HepG2 (cell line): ENCODE results near the gene RINL. TPM values are rescaled to one million over a fixed set of nuclear protein-coding genes. Genes with fewer than 3 reads are reported as not detected.

ENCODE experiments used
- ATAC-seq: fragments of 200-7000 bp; cut with Tn5 transposase; 3 replicates; pipeline ENCODE4 v1.9.1; 2020; ENCODE audit warnings: mild to moderate bottlenecking, moderate library complexity
- BruUV-seq: library from RNA; stranded (reverse); fragments of 400-500 nt; replicated peaks from 2 replicates; lab custom pipeline; 2021; lab: Mats Ljungman, UMichigan
- CTCF ChIA-PET: fragments of 300-600 bp; formaldehyde crosslinking; extraction: SDS; loops from one replicate; lab custom pipeline; 2021; ENCODE audit warnings: low total read pairs, inconsistent platforms, low intra/inter-chr PET ratio; lab: Yijun Ruan, JAX
- POLR2A ChIA-PET: fragments of 350-600 bp; sonication (Branson Sonifier 250); formaldehyde crosslinking; loops from one replicate; lab custom pipeline; 2020; ENCODE audit warnings: antibody characterized with exemption, inconsistent platforms; lab: Yijun Ruan, JAX
- DNase-seq: peaks from one replicate; pipeline ENCODE4 v3.0.0-alpha.2; 2015; ENCODE audit warnings: low spot score
- FAIRE-seq: peaks from 3 replicates; lab custom pipeline; 2011; peaks lifted over from hg19 to GRCh38; lab: Jason Lieb, UNC
- H2AFZ ChIP-seq: one replicate; pipeline ENCODE4 v1.6.1; 2011; ENCODE audit warnings: low read length, inconsistent platforms
- H3K27ac ChIP-seq: fragments of 300-600 bp; 3 replicates; pipeline ENCODE4 v1.8.0; 2011; ENCODE audit warnings: mixed run types, mild to moderate bottlenecking, mixed read lengths, low read length, inconsistent platforms; ENCODE audit not compliant: insufficient read depth; ENCODE audit errors: extremely low read length
- H3K27me3 ChIP-seq, 2 experiments: fragments of 200-600 bp in 1 of 2; 2 replicates in 1 of 2; 3 replicates in 1 of 2; pipeline versions ENCODE4 v1.6.0 to v1.8.0; 2011; ENCODE audit warnings: low read length in 2 of 2, mild to moderate bottlenecking in 2 of 2, moderate library complexity in 2 of 2, inconsistent platforms in 1 of 2; ENCODE audit not compliant: insufficient read depth in 2 of 2, control insufficient read depth in 1 of 2
- H3K36me3 ChIP-seq, 2 experiments: fragments of 200-600 bp in 1 of 2; replicated peaks in 1 of 2; 2 replicates in 1 of 2; 3 replicates in 1 of 2; pipeline versions ENCODE4 v1.5.1 to v1.8.0; 2011; ENCODE audit warnings: low read length in 2 of 2, inconsistent platforms in 1 of 2; ENCODE audit not compliant: insufficient read depth in 2 of 2, control insufficient read depth in 1 of 2
- H3K4me1 ChIP-seq: 2 replicates; pipeline ENCODE4 v1.5.1; 2012; ENCODE audit warnings: low read length, inconsistent platforms; ENCODE audit not compliant: insufficient read depth
- H3K4me2 ChIP-seq: 2 replicates; pipeline ENCODE4 v1.6.0; 2011; ENCODE audit warnings: low read depth, low read length, inconsistent platforms
- H3K4me3 ChIP-seq, 3 experiments: fragments of 200-600 bp in 1 of 3; sonication (generic), shearing (Covaris generic) in 1 of 3; replicated peaks in 1 of 3; 2 replicates each; pipeline ENCODE4 v1.5.1; 2011 to 2016; ENCODE audit warnings: low read length in 3 of 3, inconsistent platforms in 2 of 3, low read depth in 2 of 3, mild to moderate bottlenecking in 2 of 3, control low read depth in 1 of 3, mixed read lengths in 1 of 3; ENCODE audit not compliant: insufficient read depth in 1 of 3
- H3K79me2 ChIP-seq: one replicate; pipeline ENCODE4 v1.6.1; 2011; ENCODE audit warnings: low read length, inconsistent platforms; ENCODE audit not compliant: insufficient read depth
- H3K9ac ChIP-seq: 2 replicates; pipeline ENCODE4 v1.6.0; 2011; ENCODE audit warnings: mild to moderate bottlenecking, low read depth, low read length, inconsistent platforms; ENCODE audit not compliant: insufficient read depth
- H3K9me3 ChIP-seq: 2 replicates; pipeline ENCODE4 v1.5.1; 2012; ENCODE audit warnings: mild to moderate bottlenecking, low read length
- H4K20me1 ChIP-seq: 2 replicates; pipeline ENCODE4 v1.6.0; 2011; ENCODE audit warnings: inconsistent platforms, mild to moderate bottlenecking, low read length, moderate library complexity; ENCODE audit not compliant: insufficient read depth
- ATRX ChIP-seq: sonication (generic); formaldehyde crosslinking; IDR thresholded peaks from 2 replicates; pipeline ENCODE4 v1.4.0; 2020; ENCODE audit warnings: missing genetic modification reagents, borderline replicate concordance
- GABPB1 ChIP-seq: IDR thresholded peaks from 2 replicates; pipeline ENCODE4 v1.6.1; 2016; ENCODE audit warnings: mild to moderate bottlenecking, missing genetic modification reagents, moderate library complexity, missing compliant biosample characterization
- SMARCE1 ChIP-seq: fragments of 450-650 bp; IDR thresholded peaks from 2 replicates; pipeline ENCODE4 v1.6.1; 2017; ENCODE audit warnings: borderline replicate concordance
- SMYD3 ChIP-seq: sonication (generic); formaldehyde crosslinking; IDR thresholded peaks from 2 replicates; pipeline ENCODE4 v1.8.1; 2023; ENCODE audit warnings: mild to moderate bottlenecking, missing genetic modification reagents
- SPEN ChIP-seq: sonication (generic); formaldehyde crosslinking; IDR thresholded peaks from 2 replicates; pipeline ENCODE4 v1.5.1; 2020; ENCODE audit warnings: low read depth, mild to moderate bottlenecking, missing genetic modification reagents
- ZFX ChIP-seq: sonication (generic); formaldehyde crosslinking; IDR thresholded peaks from 2 replicates; pipeline ENCODE4 v1.4.0; 2020; ENCODE audit warnings: mild to moderate bottlenecking, low read depth, missing genetic modification reagents, moderate library complexity
- ZNF530 ChIP-seq: sonication (generic); formaldehyde crosslinking; IDR thresholded peaks from 2 replicates; pipeline ENCODE4 v1.5.0; 2020; ENCODE audit warnings: low read depth, mild to moderate bottlenecking, missing genetic modification reagents
- ZSCAN9 ChIP-seq: IDR thresholded peaks from 2 replicates; pipeline ENCODE4 v1.6.1; 2016; ENCODE audit warnings: borderline replicate concordance
- WGBS: methylation state at CpG from one replicate; pipeline ENCODE4 v1.1.6; 2017; ENCODE audit warnings: low lambda C conversion rate; 5-methylcytosine and 5-hydroxymethylcytosine counted together
- in situ Hi-C: cut with HindIII; loops from 2 replicates; pipeline ENCODE4 v1.10.0; 2017; ENCODE audit warnings: low pct_unique_long_range_greater_than_20kb; ENCODE audit not compliant: extremely low pct_ligation_motif_present
- intact Hi-C: fragments of 100-400 bp; cut with micrococcal nuclease; formaldehyde crosslinking; loops from one replicate; pipeline ENCODE4 v1.10.0; 2022; ENCODE audit not compliant: unreplicated experiment
- polyA plus RNA-seq, 8 experiments: library from polyadenylated mRNA; depleted of rRNA in 3 of 8; stranded (reverse) in 7 of 8; unstranded in 1 of 8; fragments of >200 nt; fragmentation: Illumina TruSeq in 4 of 8; extraction: Trizol in 4 of 8; gene quantifications; 2 replicates each; pipeline versions ENCODE4 v1.2.1 to v1.2.3, GENCODE V29; 2011 to 2016; ENCODE audit warnings: low read depth in 4 of 8, missing spikeins in 1 of 8, mixed read lengths in 1 of 8; ENCODE audit not compliant: insufficient read depth in 1 of 8
- total RNA-seq, 5 experiments: library from RNA; depleted of rRNA; stranded (reverse); fragments of >200 nt; fragmentation: Illumina TruSeq; extraction: Trizol; gene quantifications; 2 replicates each; pipeline ENCODE4 v1.2.3, GENCODE V29; 2016; ENCODE audit warnings: low read depth in 1 of 5
- TF ChIP-seq, protein P1 (sequence below): sonication (generic); formaldehyde crosslinking; IDR thresholded peaks from 2 replicates; pipeline ENCODE4 v1.4.0; 2020; ENCODE audit warnings: missing genetic modification reagents
- TF ChIP-seq, protein P2 (sequence below): sonication (generic); formaldehyde crosslinking; IDR thresholded peaks from 2 replicates; pipeline ENCODE4 v1.5.0; 2020; ENCODE audit warnings: missing genetic modification reagents
- TF ChIP-seq, protein P3 (sequence below): sonication (generic); formaldehyde crosslinking; IDR thresholded peaks from 2 replicates; pipeline ENCODE4 v1.4.0; 2020; ENCODE audit warnings: missing genetic modification reagents
- TF ChIP-seq, protein P4 (sequence below): sonication (generic); formaldehyde crosslinking; IDR thresholded peaks from 2 replicates; pipeline ENCODE4 v1.4.0; 2020; ENCODE audit warnings: mild to moderate bottlenecking, missing genetic modification reagents
- TF ChIP-seq, protein P5 (sequence below): conservative IDR thresholded peaks from 2 replicates; pipeline ENCODE4 v1.6.1; 2018; ENCODE audit warnings: missing genetic modification reagents
- TF ChIP-seq, protein P6 (sequence below): sonication (generic); formaldehyde crosslinking; IDR thresholded peaks from 2 replicates; pipeline ENCODE4 v1.4.0; 2020; ENCODE audit warnings: missing genetic modification reagents, low read depth, mild to moderate bottlenecking, borderline replicate concordance

RINL gene
- total and polyA plus RNA-seq, 2 of the 13 experiments (the other 11 are each of a cell fraction or from before 2014, with no cell fraction given): 11.4 to 18.0 TPM

DNA sequence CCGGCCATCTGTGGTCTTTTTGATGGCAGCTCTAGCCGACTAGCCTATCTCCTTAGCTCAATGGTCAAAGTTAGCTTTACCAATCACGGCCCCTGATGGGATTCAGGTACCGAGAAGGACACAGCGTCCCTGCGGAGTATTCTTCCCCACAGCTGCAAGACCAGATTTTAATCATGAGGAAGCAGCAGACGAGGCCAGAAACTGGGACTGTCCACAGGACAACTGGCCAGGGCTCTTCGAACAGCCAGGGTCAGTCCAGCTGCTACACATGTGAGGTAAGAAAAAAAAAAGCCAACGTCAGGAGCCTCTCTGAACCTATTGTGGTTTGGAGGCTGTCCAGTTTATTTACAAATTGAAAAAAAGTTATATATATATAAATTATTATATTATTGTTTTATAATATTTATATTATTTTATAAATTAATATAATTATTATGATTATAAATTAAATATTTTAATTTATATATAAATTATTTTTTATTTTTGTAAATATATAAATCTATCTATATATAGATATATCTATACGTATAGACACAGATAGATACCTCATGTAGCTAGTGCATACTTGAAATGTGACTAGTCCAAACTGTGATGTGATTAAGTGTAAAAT, 10.8 kb downstream of the RINL start:
- H3K9me3 ChIP-seq: no peaks in the 10 kb centered on the region
- no peak overlapping the region for H3K9ac ChIP-seq
- H3K27ac ChIP-seq: no peak overlapping the region
- 93% methylated on average over 10 of the region's 10 CpGs for WGBS
- POLR2A ChIA-PET: no interaction called here
- intact Hi-C loops: no loop called here
- TF ChIP-seq ZSCAN9 (CRISPR knock-in tag): no peak
- TF ChIP-seq ZFX (CRISPR knock-in tag): no peak
- TF ChIP-seq, protein P1, sequence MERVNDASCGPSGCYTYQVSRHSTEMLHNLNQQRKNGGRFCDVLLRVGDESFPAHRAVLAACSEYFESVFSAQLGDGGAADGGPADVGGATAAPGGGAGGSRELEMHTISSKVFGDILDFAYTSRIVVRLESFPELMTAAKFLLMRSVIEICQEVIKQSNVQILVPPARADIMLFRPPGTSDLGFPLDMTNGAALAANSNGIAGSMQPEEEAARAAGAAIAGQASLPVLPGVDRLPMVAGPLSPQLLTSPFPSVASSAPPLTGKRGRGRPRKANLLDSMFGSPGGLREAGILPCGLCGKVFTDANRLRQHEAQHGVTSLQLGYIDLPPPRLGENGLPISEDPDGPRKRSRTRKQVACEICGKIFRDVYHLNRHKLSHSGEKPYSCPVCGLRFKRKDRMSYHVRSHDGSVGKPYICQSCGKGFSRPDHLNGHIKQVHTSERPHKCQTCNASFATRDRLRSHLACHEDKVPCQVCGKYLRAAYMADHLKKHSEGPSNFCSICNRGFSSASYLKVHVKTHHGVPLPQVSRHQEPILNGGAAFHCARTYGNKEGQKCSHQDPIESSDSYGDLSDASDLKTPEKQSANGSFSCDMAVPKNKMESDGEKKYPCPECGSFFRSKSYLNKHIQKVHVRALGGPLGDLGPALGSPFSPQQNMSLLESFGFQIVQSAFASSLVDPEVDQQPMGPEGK (CRISPR knock-in tag): no peak
- TF ChIP-seq ZNF530 (CRISPR knock-in tag): no peak
- TF ChIP-seq, protein P2, sequence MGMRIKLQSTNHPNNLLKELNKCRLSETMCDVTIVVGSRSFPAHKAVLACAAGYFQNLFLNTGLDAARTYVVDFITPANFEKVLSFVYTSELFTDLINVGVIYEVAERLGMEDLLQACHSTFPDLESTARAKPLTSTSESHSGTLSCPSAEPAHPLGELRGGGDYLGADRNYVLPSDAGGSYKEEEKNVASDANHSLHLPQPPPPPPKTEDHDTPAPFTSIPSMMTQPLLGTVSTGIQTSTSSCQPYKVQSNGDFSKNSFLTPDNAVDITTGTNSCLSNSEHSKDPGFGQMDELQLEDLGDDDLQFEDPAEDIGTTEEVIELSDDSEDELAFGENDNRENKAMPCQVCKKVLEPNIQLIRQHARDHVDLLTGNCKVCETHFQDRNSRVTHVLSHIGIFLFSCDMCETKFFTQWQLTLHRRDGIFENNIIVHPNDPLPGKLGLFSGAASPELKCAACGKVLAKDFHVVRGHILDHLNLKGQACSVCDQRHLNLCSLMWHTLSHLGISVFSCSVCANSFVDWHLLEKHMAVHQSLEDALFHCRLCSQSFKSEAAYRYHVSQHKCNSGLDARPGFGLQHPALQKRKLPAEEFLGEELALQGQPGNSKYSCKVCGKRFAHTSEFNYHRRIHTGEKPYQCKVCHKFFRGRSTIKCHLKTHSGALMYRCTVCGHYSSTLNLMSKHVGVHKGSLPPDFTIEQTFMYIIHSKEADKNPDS (CRISPR knock-in tag): no peak
- TF ChIP-seq, protein P3, sequence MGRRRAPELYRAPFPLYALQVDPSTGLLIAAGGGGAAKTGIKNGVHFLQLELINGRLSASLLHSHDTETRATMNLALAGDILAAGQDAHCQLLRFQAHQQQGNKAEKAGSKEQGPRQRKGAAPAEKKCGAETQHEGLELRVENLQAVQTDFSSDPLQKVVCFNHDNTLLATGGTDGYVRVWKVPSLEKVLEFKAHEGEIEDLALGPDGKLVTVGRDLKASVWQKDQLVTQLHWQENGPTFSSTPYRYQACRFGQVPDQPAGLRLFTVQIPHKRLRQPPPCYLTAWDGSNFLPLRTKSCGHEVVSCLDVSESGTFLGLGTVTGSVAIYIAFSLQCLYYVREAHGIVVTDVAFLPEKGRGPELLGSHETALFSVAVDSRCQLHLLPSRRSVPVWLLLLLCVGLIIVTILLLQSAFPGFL: no peak
- TF ChIP-seq, protein P4, sequence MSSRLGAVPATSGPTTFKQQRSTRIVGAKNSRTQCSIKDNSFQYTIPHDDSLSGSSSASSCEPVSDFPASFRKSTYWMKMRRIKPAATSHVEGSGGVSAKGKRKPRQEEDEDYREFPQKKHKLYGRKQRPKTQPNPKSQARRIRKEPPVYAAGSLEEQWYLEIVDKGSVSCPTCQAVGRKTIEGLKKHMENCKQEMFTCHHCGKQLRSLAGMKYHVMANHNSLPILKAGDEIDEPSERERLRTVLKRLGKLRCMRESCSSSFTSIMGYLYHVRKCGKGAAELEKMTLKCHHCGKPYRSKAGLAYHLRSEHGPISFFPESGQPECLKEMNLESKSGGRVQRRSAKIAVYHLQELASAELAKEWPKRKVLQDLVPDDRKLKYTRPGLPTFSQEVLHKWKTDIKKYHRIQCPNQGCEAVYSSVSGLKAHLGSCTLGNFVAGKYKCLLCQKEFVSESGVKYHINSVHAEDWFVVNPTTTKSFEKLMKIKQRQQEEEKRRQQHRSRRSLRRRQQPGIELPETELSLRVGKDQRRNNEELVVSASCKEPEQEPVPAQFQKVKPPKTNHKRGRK: no peak
- no peak for TF ChIP-seq ATRX (CRISPR knock-in tag)
- TF ChIP-seq SMYD3 (CRISPR knock-in tag): no peak
- TF ChIP-seq SPEN: no peak
- TF ChIP-seq GABPB1 (CRISPR knock-in tag): no peak
- TF ChIP-seq SMARCE1: no peak
- TF ChIP-seq, protein P5, sequence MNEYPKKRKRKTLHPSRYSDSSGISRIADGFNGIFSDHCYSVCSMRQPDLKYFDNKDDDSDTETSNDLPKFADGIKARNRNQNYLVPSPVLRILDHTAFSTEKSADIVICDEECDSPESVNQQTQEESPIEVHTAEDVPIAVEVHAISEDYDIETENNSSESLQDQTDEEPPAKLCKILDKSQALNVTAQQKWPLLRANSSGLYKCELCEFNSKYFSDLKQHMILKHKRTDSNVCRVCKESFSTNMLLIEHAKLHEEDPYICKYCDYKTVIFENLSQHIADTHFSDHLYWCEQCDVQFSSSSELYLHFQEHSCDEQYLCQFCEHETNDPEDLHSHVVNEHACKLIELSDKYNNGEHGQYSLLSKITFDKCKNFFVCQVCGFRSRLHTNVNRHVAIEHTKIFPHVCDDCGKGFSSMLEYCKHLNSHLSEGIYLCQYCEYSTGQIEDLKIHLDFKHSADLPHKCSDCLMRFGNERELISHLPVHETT (CRISPR knock-in tag): no peak
- TF ChIP-seq, protein P6, sequence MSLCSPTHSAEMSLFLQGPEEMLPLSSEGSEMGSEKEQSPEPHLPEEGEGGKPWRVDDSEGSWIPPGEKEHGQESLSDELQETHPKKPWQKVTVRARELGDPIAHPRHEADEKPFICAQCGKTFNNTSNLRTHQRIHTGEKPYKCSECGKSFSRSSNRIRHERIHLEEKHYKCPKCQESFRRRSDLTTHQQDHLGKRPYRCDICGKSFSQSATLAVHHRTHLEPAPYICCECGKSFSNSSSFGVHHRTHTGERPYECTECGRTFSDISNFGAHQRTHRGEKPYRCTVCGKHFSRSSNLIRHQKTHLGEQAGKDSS (CRISPR knock-in tag): no peak
- CTCF ChIA-PET: no interaction called here
- H3K4me1 ChIP-seq: peaks cover 21% of the 10 kb centered on the region
- no peak for FAIRE-seq
- in situ Hi-C loops: no loop called here
- H3K4me3 ChIP-seq: no peak overlapping the region
- no peak overlapping the region for H3K4me2 ChIP-seq
- DNase-seq: no peak
- H3K27me3 ChIP-seq: no peaks in the 10 kb centered on the region
- no peaks in the 10 kb centered on the region for H4K20me1 ChIP-seq
- BruUV-seq: no TSS peak
- H3K36me3 ChIP-seq: no peaks in the 10 kb centered on the region
- no peak overlapping the region for H2AFZ ChIP-seq
- ATAC-seq: no peak
- H3K79me2 ChIP-seq: no peaks in the 10 kb centered on the region
